HG03045 (cell line): ENCODE data around the gene SIPA1L2.

Experiments used
- ATAC-seq: cut with Tn5 transposase; IDR thresholded peaks from one replicate; pipeline ENCODE4 v1.9.1; 2021; ENCODE audit warnings: mild to moderate bottlenecking, moderate library complexity; ENCODE audit not compliant: unreplicated experiment

The SIPA1L2 gene

DNA sequence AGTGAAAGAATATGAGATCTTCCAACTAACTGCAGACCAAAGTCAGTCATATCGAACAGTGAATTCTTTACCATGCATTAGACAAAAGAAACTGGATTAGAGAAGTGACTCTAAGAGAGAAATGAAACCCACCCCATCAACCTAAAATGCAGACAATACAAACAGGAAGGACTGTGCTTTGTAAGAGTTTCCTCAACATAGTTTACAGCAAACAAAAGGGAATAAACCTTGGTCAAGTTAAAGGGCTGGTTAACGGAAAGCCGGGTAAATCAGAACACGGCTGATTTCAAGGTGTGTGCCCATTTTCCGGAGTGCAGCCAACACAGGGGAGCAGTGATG, 39.2 kb downstream of the SIPA1L2 start:
- ATAC-seq: no peak

DNA sequence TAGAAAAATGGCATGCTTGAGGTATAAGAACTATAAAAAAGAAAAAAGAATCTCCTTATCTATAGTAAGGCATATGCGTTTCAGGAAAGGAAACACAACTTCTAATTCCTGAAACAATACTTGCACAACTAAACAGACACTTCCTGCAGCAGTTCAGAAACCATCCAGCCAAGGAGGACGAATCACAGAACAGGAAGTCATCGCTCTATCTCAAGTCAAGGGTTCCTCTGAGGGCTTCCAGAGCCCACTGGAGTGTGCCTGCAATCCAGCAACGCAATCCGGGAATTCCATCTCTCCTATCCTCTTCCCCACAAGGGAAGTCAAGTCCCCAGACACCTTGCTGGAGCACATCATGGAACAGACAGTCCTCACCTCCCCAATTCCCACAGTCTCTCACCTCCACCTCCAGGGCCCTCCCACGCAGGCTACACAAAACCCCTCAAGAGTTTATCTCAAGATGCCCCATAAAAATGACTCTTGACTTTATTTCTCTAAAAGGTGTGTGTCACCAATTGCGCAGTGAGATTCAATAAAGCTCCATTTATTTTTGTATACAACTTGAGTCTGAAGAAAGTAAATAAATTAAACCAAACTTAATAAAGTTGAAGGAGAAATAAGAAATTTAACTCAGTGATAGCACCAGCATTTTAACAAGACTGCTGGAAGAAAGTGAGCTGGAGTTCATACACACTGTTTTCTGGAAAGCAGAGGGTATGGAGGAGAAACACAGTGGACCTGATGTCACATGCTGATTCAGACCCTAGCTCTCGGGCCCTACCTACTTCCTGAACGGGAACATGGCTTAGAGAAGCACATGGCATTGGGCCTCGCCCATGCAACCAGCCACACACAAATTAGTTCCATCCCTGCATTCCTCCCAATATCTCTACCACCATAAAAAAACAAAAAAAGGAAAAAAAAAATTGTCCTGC, 39.9 kb downstream of the SIPA1L2 start:
- no peak for ATAC-seq

DNA sequence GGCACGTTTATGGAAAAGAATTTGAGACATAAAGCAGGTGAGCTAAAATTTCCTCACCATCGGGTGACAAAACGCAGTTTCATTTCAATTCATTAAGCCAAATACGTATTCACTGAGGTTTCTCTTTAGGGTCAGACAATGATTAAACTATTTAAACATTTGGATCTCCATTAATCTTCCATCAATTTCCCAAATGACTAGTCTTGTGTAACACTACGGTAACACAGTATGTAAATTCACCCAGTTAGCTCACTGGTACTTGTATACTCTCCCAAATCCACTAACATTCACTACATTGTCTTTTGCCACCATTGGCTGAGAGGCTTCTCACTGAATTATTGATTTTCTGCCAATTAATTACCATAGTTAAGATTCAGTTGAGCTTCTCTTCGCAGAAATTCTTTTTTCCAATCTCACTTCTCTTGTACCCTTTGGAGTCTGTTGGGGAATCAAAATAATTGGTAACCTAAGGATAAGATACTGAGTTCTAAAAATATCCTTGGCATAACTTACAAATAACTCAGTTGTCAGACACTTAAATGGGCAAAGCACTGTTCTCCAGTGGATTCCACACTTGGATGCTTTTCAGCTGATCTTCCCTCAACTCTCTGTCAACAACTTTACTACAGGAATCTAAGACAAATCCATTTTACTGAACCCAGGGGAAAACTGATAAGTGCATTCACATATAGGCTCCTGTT, 40.7 kb downstream of the SIPA1L2 start:
- ATAC-seq: no peak

DNA sequence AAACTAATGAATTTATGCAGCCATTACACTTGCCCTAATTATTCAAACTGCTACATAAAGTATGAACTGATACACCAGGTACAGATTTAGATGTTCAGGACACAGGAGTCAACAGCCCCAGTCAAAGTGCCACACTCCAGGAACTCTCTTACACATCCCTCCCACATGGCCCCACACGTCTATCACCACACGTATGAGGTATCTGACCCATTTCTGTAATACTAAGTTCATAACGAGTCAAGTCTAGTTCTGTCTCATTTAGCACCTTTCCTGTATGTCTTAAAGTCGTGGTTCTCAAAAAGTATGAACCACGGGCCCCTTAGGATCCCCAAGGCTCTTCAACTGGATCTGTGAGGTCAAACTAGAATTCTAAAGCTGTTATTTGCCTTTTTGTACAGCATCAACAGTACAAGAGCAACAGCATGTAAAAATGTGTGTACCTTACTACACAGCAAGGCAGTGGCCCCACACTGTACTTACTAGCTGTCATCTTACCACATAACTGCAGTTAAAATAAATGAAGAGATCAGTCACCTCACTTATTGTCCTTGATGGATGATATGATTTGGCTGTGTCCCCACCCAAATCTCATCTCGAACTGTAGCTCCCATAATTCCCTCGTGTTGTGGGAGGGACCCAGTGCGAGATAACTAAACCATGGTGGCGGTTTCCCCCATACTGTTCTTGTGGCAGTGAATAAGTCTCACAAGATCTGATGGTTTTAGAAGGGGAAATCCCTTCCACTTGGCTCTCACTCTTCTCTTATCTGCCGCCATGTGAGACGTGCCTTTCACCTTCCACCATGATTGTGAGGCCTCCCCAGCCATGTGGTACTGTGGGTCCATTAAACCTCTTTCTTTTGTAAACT, 42.6 kb downstream of the SIPA1L2 start:
- no peak for ATAC-seq

DNA sequence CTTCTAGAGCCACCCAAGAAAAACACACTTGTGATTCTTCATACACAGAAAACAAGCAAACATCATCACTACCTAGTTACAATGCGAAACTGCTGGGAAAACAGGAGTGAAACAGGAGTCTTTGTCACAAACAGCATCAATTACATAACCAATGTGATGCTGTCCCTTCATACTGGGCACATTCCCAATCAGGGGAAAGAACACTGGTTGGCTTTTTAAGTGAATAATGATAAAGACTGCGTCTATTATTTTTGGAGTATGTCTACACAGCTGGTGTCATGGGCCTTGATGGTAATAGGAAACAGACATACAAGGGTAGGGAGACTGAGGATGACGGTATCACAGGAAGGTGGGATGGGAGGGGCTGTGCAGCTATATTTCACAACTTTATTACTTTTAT, 43.3 kb downstream of the SIPA1L2 start:
- no peak for ATAC-seq

DNA sequence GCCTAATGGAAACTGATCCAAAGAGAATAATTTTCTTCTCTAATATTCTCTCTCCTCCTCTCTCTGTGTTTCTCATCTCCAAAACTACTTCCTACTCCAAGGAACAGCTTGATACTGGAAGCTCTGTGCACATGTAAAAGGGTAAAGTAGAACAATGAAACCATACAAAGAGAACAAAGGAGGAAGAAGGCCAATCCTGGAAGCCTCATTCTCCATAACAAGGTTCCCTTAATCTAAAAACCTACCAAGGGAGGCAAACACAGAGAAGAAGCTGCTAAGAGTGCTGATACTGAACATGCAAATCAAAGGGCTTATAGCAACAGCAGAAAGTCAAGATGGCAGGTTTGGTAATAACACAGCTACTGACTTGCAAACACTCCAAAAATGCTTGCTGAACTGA, 44.4 kb downstream of the SIPA1L2 start:
- ATAC-seq: no peak

DNA sequence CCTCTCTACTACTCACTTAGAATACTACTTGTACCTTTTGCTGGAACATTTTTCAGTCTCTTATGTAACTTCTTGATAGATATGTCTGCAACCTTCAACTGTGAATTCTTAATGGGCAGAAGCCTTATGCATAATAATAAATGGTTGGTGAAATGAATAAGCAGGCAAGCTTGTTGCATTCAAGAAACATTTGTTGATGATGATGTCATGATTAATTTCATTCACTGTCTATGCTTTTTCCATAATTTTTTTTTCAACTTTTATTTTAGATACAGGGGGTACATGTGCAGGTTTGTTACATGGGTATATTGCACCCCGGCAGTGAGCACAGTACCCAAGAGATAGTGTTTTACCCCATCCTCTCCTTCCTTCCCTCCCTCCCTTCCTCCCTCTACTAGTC, 48.0 kb downstream of the SIPA1L2 start:
- ATAC-seq: no peak
